K562 (cell line): ENCODE measurements around the gene PSMD7. TPM values are rescaled to one million over a fixed set of nuclear protein-coding genes. Genes with fewer than 3 reads are reported as not detected.

ENCODE experiments used
- CBFA2T3 ChIP-seq: fragments of 450-650 bp; IDR thresholded peaks from 2 replicates; pipeline ENCODE4 v1.6.1; 2017
- COPS2 ChIP-seq: fragments of 450-650 bp; conservative IDR thresholded peaks from 2 replicates; pipeline ENCODE4 v1.6.1; 2016; ENCODE audit warnings: mild to moderate bottlenecking, moderate library complexity
- FOXP1 ChIP-seq: sonication (generic); formaldehyde crosslinking; IDR thresholded peaks from 2 replicates; pipeline ENCODE4 v1.8.0; 2022; ENCODE audit warnings: mild to moderate bottlenecking, missing genetic modification reagents
- GABPB2 ChIP-seq: fragments of 250-450 bp; sonication (Bioruptor Pico); conservative IDR thresholded peaks from 2 replicates; pipeline ENCODE4 v1.5.1; 2021; ENCODE audit warnings: mild to moderate bottlenecking
- GTF2A2 ChIP-seq: IDR thresholded peaks from 2 replicates; pipeline ENCODE4 v1.6.1; 2016; ENCODE audit warnings: mild to moderate bottlenecking, missing genetic modification characterization, missing compliant biosample characterization
- HDAC1 ChIP-seq, 2 experiments: fragments of 450-650 bp; IDR thresholded peaks; 2 replicates each; pipeline ENCODE4 v1.6.1; 2016 to 2017; ENCODE audit warnings: inconsistent platforms in 1 of 2, mild to moderate bottlenecking in 1 of 2, moderate library complexity in 1 of 2
- KDM5B ChIP-seq: fragments of 200-600 bp; sonication (generic); IDR thresholded peaks from 2 replicates; pipeline ENCODE4 v1.6.1; 2012; ENCODE audit warnings: low read depth, mild to moderate bottlenecking, moderate library complexity, low read length, control low read depth, inconsistent platforms; ENCODE audit not compliant: insufficient replicate concordance
- NFIC ChIP-seq: fragments of 450-650 bp; IDR thresholded peaks from 2 replicates; pipeline ENCODE4 v1.6.1; 2017; ENCODE audit warnings: mild to moderate bottlenecking, inconsistent platforms
- PHTF2 ChIP-seq: fragments of 250-450 bp; sonication (Bioruptor Pico); IDR thresholded peaks from 2 replicates; pipeline ENCODE4 v1.5.0; 2021; ENCODE audit warnings: mild to moderate bottlenecking
- RFX1 ChIP-seq: fragments of 450-650 bp; IDR thresholded peaks from 2 replicates; pipeline ENCODE4 v1.6.1; 2016; ENCODE audit warnings: mild to moderate bottlenecking, moderate library complexity
- SMARCA5 ChIP-seq: fragments of 450-650 bp; IDR thresholded peaks from 2 replicates; pipeline ENCODE4 v1.6.1; 2016
- SREBF2 ChIP-seq: sonication (generic); formaldehyde crosslinking; IDR thresholded peaks from 2 replicates; pipeline ENCODE4 v1.4.0; 2020; ENCODE audit warnings: mild to moderate bottlenecking, missing genetic modification reagents
- SRSF1 ChIP-seq: fragments of 200-400 bp; formaldehyde crosslinking; IDR thresholded peaks from 2 replicates; pipeline ENCODE4 v1.6.1; 2017; ENCODE audit warnings: mild to moderate bottlenecking, low read depth, low read length, moderate library complexity
- ZFP36 ChIP-seq: fragments of 150-350 bp; IDR thresholded peaks from 2 replicates; pipeline ENCODE4 v1.6.1; 2018; ENCODE audit warnings: low read length, low read depth; ENCODE audit not compliant: partially characterized antibody
- ZNF23 ChIP-seq: fragments of 250-450 bp; sonication (Bioruptor Pico); IDR thresholded peaks from 2 replicates; pipeline ENCODE4 v1.4.0; 2020; ENCODE audit warnings: mild to moderate bottlenecking
- polyA plus RNA-seq, 8 experiments: library from polyadenylated mRNA; depleted of rRNA in 4 of 8; stranded (reverse) in 5 of 8; unstranded in 3 of 8; fragments of >200 nt; fragmentation: Nextera tagmentation in 2 of 8; fragmentation: Illumina TruSeq in 1 of 8; extraction: Ambion mirVana in 2 of 8; extraction: Trizol in 1 of 8; gene quantifications; 2 replicates each; pipeline versions ENCODE4 v1.2.1 to v1.2.3, GENCODE V29; 2011 to 2014; ENCODE audit warnings: inconsistent platforms in 1 of 8, missing spikeins in 1 of 8
- total RNA-seq, 7 experiments: library from RNA; depleted of rRNA in 6 of 7; stranded (reverse); fragments of >200 nt in 6 of 7; fragmentation: Illumina TruSeq in 2 of 7; extraction: Trizol in 2 of 7; gene quantifications; 2 replicates each; pipeline versions ENCODE4 v1.2.1 to v1.2.3, GENCODE V29; 2011 to 2021; ENCODE audit warnings: low replicate concordance in 1 of 7
- TF ChIP-seq, protein P1 (sequence below), 3 experiments: fragments of 200-800 bp in 1 of 3; sonication (Bioruptor generic) in 1 of 3; sonication (generic) in 1 of 3; formaldehyde crosslinking in 1 of 3; IDR thresholded peaks; 2 replicates each; pipeline versions ENCODE4 v1.6.1 to v1.8.0; 2016 to 2022; ENCODE audit warnings: mild to moderate bottlenecking in 2 of 3, missing compliant biosample characterization in 2 of 3, missing genetic modification characterization in 2 of 3, missing genetic modification reagents in 1 of 3
- TF ChIP-seq, protein P2 (sequence below): IDR thresholded peaks from 3 replicates; pipeline ENCODE4 v1.6.1; 2011; ENCODE audit warnings: borderline replicate concordance, mild to moderate bottlenecking, moderate library complexity; ENCODE audit not compliant: insufficient read length; ENCODE audit errors: extremely low read depth
- TF ChIP-seq, protein P3 (sequence below): sonication (generic); formaldehyde crosslinking; IDR thresholded peaks from 2 replicates; pipeline ENCODE4 v1.8.0; 2022; ENCODE audit warnings: mild to moderate bottlenecking, missing genetic modification reagents
- TF ChIP-seq, protein P4 (sequence below): fragments of 450-650 bp; formaldehyde crosslinking; IDR thresholded peaks from 2 replicates; pipeline ENCODE4 v1.4.0; 2022; ENCODE audit warnings: missing genetic modification characterization
- TF ChIP-seq, protein P5 (sequence below): fragments of 250-450 bp; sonication (Bioruptor Pico); IDR thresholded peaks from 2 replicates; pipeline ENCODE4 v1.8.0; 2021; ENCODE audit warnings: moderate library complexity, mild to moderate bottlenecking, inconsistent platforms
- TF ChIP-seq, protein P6 (sequence below): fragments of 450-650 bp; formaldehyde crosslinking; IDR thresholded peaks from 2 replicates; pipeline ENCODE4 v1.4.0; 2020; ENCODE audit warnings: mild to moderate bottlenecking, moderate library complexity

PSMD7 gene
- total and polyA plus RNA-seq, 9 of the 15 experiments (the other 6 are each of a cell fraction or from before 2014, with no cell fraction given): 100 to 226 (median 156) TPM

DNA sequence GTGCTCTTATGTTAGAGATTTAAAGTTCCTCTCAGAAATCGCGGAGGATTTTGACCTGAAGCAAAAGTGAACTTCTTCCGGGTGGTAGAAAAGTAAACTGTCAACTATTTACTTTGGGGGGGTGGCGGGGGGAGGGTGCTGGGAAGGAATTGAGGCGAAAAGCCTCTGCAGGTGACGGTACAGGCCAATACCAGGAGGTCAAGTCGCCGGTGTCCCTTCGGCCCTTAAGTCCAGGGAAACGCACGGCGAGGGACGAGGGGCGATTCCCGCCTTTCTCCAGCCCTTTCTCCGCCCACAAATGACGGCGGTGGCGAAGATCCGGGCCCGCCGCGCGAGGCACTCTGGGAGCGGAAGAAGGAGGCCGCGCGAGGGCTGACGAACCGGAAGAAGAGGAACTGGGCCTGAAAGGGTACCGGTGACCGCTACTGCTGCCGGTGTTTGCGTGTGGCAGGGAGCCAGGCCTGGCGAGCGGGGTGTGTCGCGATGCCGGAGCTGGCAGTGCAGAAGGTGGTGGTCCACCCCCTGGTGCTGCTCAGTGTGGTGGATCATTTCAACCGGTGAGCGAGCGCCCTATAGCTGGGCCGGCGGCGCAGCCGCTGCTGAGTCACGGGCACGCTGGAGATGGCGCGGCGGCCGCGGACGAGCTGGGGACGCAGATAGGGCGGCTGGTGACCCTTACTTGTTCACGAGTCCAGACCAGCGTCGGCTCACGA is at the start of gene PSMD7 (continued):
- TF ChIP-seq GABPB2 (CRISPR knock-in tag) (no peak), SRSF1 (no peak), HDAC1 (IDR thresholded peaks at IDR 0.05) (peak in 1 of 2 experiments; percentile 91; a peak in 2 of 4 replicates), FOXP1 (CRISPR knock-in tag) (peak; percentile 96), SREBF2 (CRISPR knock-in tag) (peak; percentile 68; the same call in 1 of the 2 replicates), ZFP36 (no peak), ZNF23 (CRISPR knock-in tag) (no peak), SMARCA5 (no peak), RFX1 (no peak), PHTF2 (CRISPR knock-in tag) (no peak), COPS2 (no peak), GTF2A2 (tag) (no peak), CBFA2T3 (no peak), KDM5B (peak; percentile 86), NFIC (peak; percentile 89)
- TF ChIP-seq, protein P1, sequence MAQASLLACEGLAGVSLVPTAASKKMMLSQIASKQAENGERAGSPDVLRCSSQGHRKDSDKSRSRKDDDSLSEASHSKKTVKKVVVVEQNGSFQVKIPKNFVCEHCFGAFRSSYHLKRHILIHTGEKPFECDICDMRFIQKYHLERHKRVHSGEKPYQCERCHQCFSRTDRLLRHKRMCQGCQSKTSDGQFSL (CRISPR knock-in tag; IDR thresholded peaks at IDR 0.05): peak; percentile 94
- TF ChIP-seq, protein P1 (tag; IDR thresholded peaks at IDR 0.05): peak in 1 of 2 experiments; percentile 80; a peak in 2 of 4 replicates
- TF ChIP-seq, protein P2, sequence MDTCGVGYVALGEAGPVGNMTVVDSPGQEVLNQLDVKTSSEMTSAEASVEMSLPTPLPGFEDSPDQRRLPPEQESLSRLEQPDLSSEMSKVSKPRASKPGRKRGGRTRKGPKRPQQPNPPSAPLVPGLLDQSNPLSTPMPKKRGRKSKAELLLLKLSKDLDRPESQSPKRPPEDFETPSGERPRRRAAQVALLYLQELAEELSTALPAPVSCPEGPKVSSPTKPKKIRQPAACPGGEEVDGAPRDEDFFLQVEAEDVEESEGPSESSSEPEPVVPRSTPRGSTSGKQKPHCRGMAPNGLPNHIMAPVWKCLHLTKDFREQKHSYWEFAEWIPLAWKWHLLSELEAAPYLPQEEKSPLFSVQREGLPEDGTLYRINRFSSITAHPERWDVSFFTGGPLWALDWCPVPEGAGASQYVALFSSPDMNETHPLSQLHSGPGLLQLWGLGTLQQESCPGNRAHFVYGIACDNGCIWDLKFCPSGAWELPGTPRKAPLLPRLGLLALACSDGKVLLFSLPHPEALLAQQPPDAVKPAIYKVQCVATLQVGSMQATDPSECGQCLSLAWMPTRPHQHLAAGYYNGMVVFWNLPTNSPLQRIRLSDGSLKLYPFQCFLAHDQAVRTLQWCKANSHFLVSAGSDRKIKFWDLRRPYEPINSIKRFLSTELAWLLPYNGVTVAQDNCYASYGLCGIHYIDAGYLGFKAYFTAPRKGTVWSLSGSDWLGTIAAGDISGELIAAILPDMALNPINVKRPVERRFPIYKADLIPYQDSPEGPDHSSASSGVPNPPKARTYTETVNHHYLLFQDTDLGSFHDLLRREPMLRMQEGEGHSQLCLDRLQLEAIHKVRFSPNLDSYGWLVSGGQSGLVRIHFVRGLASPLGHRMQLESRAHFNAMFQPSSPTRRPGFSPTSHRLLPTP: no peak
- TF ChIP-seq, protein P3, sequence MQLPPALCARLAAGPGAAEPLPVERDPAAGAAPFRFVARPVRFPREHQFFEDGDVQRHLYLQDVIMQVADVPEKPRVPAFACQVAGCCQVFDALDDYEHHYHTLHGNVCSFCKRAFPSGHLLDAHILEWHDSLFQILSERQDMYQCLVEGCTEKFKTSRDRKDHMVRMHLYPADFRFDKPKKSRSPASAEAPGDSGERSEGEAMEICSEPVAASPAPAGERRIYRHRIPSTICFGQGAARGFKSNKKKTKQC (CRISPR knock-in tag): peak; percentile 67
- TF ChIP-seq, protein P4, sequence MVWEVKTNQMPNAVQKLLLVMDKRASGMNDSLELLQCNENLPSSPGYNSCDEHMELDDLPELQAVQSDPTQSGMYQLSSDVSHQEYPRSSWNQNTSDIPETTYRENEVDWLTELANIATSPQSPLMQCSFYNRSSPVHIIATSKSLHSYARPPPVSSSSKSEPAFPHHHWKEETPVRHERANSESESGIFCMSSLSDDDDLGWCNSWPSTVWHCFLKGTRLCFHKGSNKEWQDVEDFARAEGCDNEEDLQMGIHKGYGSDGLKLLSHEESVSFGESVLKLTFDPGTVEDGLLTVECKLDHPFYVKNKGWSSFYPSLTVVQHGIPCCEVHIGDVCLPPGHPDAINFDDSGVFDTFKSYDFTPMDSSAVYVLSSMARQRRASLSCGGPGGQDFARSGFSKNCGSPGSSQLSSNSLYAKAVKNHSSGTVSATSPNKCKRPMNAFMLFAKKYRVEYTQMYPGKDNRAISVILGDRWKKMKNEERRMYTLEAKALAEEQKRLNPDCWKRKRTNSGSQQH (CRISPR knock-in tag): no peak
- TF ChIP-seq, protein P5, sequence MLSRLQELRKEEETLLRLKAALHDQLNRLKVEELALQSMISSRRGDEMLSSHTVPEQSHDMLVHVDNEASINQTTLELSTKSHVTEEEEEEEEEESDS (CRISPR knock-in tag): no peak
- TF ChIP-seq, protein P6, sequence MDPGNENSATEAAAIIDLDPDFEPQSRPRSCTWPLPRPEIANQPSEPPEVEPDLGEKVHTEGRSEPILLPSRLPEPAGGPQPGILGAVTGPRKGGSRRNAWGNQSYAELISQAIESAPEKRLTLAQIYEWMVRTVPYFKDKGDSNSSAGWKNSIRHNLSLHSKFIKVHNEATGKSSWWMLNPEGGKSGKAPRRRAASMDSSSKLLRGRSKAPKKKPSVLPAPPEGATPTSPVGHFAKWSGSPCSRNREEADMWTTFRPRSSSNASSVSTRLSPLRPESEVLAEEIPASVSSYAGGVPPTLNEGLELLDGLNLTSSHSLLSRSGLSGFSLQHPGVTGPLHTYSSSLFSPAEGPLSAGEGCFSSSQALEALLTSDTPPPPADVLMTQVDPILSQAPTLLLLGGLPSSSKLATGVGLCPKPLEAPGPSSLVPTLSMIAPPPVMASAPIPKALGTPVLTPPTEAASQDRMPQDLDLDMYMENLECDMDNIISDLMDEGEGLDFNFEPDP (CRISPR knock-in tag): no peak
